ENCODE results near the gene MBTPS1. TPM values are rescaled to one million over a fixed set of nuclear protein-coding genes. Genes with fewer than 3 reads are reported as not detected.

Gene MBTPS1
- total RNA-seq, 1 experiment from 2014 or later = 46.9 TPM

DNA sequence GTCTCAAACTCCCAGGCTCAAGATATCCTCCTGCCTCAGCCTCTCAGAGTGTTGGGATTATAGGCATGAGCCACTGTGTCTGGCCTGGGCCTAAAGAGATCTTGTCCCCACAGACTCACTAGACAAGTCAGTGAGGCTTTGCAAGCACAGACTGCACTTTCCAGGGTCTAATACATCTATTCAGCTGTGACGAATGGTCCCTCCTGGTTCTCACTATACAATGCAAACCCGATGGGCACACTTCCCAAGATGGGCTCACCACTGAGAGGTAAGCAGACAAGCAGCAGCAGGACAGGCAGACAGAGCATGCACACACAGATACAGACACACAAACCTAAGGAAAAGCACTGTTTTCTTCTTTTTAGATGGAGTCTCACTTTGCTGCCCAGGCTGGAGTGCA, 8.8 kb downstream of the MBTPS1 start:
- Mint-ChIP-seq H3K4me1 (peaks cover 22% of the 10 kb centered on the region), H3K36me3 (no peaks in the 10 kb centered on the region), H3K4me3 (no peak overlapping the region), H3K27me3 (ENCODE audit: low read depth) (no peaks in the 10 kb centered on the region), H3K9me3 (no peaks in the 10 kb centered on the region), H3K27ac (peak overlapping the region; percentile 20; the same call in 1 of the 2 replicates)
- DNase-seq (ENCODE audit: low spot score) (no peak), ATAC-seq (no peak)
- ChIA-PET CTCF (interaction anchor here (1.0 to 3.6 kb wide), 4 partner anchors 8 to 151 kb away, joined by 3 to 20 read pairs (median 12); partner anchors contain the start of gene MBTPS1), POLR2A (no interaction called here)
- TF ChIP-seq ELF4 (CRISPR knock-in tag; IDR thresholded peaks at IDR 0.05; ENCODE audit: low read depth) (no peak), GABPB1 (CRISPR knock-in tag; IDR thresholded peaks at IDR 0.05) (no peak), NFATC4 (CRISPR knock-in tag; IDR thresholded peaks at IDR 0.05) (no peak), RELA (CRISPR knock-in tag; IDR thresholded peaks at IDR 0.05; ENCODE audit: borderline replicate concordance) (no peak), ETV6 (CRISPR knock-in tag; IDR thresholded peaks at IDR 0.05) (no peak), FOXK1 (CRISPR knock-in tag; IDR thresholded peaks at IDR 0.05) (no peak), SMAD3 (CRISPR knock-in tag; IDR thresholded peaks at IDR 0.05; ENCODE audit: borderline replicate concordance) (no peak)
- TF ChIP-seq, protein P1, sequence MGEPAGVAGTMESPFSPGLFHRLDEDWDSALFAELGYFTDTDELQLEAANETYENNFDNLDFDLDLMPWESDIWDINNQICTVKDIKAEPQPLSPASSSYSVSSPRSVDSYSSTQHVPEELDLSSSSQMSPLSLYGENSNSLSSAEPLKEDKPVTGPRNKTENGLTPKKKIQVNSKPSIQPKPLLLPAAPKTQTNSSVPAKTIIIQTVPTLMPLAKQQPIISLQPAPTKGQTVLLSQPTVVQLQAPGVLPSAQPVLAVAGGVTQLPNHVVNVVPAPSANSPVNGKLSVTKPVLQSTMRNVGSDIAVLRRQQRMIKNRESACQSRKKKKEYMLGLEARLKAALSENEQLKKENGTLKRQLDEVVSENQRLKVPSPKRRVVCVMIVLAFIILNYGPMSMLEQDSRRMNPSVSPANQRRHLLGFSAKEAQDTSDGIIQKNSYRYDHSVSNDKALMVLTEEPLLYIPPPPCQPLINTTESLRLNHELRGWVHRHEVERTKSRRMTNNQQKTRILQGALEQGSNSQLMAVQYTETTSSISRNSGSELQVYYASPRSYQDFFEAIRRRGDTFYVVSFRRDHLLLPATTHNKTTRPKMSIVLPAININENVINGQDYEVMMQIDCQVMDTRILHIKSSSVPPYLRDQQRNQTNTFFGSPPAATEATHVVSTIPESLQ (CRISPR knock-in tag; IDR thresholded peaks at IDR 0.05) = no peak
- TF ChIP-seq, protein P2, sequence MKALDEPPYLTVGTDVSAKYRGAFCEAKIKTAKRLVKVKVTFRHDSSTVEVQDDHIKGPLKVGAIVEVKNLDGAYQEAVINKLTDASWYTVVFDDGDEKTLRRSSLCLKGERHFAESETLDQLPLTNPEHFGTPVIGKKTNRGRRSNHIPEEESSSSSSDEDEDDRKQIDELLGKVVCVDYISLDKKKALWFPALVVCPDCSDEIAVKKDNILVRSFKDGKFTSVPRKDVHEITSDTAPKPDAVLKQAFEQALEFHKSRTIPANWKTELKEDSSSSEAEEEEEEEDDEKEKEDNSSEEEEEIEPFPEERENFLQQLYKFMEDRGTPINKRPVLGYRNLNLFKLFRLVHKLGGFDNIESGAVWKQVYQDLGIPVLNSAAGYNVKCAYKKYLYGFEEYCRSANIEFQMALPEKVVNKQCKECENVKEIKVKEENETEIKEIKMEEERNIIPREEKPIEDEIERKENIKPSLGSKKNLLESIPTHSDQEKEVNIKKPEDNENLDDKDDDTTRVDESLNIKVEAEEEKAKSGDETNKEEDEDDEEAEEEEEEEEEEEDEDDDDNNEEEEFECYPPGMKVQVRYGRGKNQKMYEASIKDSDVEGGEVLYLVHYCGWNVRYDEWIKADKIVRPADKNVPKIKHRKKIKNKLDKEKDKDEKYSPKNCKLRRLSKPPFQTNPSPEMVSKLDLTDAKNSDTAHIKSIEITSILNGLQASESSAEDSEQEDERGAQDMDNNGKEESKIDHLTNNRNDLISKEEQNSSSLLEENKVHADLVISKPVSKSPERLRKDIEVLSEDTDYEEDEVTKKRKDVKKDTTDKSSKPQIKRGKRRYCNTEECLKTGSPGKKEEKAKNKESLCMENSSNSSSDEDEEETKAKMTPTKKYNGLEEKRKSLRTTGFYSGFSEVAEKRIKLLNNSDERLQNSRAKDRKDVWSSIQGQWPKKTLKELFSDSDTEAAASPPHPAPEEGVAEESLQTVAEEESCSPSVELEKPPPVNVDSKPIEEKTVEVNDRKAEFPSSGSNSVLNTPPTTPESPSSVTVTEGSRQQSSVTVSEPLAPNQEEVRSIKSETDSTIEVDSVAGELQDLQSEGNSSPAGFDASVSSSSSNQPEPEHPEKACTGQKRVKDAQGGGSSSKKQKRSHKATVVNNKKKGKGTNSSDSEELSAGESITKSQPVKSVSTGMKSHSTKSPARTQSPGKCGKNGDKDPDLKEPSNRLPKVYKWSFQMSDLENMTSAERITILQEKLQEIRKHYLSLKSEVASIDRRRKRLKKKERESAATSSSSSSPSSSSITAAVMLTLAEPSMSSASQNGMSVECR (CRISPR knock-in tag; IDR thresholded peaks at IDR 0.05; ENCODE audit: borderline replicate concordance) = no peak
- TF ChIP-seq, protein P3, sequence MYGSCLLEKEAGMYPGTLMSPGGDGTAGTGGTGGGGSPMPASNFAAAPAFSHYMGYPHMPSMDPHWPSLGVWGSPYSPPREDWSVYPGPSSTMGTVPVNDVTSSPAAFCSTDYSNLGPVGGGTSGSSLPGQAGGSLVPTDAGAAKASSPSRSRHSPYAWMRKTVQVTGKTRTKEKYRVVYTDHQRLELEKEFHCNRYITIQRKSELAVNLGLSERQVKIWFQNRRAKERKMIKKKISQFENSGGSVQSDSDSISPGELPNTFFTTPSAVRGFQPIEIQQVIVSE (CRISPR knock-in tag; IDR thresholded peaks at IDR 0.05; ENCODE audit: borderline replicate concordance) = no peak
- TF ChIP-seq, protein P4, sequence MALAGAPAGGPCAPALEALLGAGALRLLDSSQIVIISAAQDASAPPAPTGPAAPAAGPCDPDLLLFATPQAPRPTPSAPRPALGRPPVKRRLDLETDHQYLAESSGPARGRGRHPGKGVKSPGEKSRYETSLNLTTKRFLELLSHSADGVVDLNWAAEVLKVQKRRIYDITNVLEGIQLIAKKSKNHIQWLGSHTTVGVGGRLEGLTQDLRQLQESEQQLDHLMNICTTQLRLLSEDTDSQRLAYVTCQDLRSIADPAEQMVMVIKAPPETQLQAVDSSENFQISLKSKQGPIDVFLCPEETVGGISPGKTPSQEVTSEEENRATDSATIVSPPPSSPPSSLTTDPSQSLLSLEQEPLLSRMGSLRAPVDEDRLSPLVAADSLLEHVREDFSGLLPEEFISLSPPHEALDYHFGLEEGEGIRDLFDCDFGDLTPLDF (CRISPR knock-in tag; IDR thresholded peaks at IDR 0.05) = no peak
- TF ChIP-seq, protein P5, sequence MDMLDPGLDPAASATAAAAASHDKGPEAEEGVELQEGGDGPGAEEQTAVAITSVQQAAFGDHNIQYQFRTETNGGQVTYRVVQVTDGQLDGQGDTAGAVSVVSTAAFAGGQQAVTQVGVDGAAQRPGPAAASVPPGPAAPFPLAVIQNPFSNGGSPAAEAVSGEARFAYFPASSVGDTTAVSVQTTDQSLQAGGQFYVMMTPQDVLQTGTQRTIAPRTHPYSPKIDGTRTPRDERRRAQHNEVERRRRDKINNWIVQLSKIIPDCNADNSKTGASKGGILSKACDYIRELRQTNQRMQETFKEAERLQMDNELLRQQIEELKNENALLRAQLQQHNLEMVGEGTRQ (CRISPR knock-in tag; IDR thresholded peaks at IDR 0.05) = no peak

DNA sequence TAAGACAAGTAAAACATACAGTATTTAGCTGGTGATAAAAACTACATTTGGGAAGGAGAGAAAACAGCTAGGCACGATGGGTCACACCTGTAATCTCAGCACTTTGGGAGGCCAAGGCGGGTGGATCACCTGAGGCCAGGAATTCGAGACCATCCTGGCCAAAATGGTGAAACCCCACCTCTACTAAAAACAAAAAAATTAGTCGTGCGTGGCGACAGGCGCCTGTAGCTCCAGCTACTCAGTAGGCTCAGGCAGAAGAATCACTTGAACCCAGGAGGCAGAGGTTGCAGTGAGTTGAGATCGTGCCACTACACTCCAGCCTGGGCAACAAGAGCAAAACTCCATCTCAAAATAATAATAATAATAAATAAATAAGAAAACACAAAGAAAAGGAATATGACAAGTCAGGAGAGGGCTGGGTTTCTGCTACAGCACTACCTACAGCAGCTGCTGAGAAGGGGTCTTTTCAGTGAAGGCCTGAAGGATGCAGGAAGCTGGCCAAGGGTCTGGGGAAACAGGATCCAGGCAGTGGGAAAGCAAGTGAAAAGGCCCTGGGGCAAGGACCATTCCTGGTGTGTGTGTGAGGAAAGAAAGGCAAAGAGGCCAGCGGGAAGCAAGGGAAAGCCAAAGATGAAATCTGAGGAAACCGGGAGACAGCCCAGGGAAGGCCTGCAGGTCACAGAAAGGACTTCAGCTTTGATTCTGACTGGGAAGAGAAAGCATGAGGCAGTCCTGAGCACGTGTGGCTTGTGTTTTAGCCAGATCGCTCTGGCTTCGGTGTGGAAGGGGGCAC, 10.6 kb downstream of the MBTPS1 start:
- H3K27ac Mint-ChIP-seq = peak overlapping the region; percentile 34
- no peaks in the 10 kb centered on the region for H3K27me3 Mint-ChIP-seq (ENCODE audit: low read depth)
- ATAC-seq (no peak), DNase-seq (ENCODE audit: low spot score) (no peak)
- peaks cover 29% of the 10 kb centered on the region for H3K4me1 Mint-ChIP-seq
- H3K4me3 Mint-ChIP-seq = no peak overlapping the region
- ChIA-PET POLR2A (no interaction called here), CTCF (interaction anchor here (0.5 to 3.6 kb wide), 6 partner anchors 10 to 81 kb away, joined by 3 to 20 read pairs (median 4); partner anchors contain the start of genes MBTPS1 and TAF1C)
- no peaks in the 10 kb centered on the region for H3K9me3 Mint-ChIP-seq
- no peaks in the 10 kb centered on the region for H3K36me3 Mint-ChIP-seq
- TF ChIP-seq, protein P5 (CRISPR knock-in tag; IDR thresholded peaks at IDR 0.05) = no peak
- TF ChIP-seq ZBTB21 (CRISPR knock-in tag; IDR thresholded peaks at IDR 0.05; ENCODE audit: borderline replicate concordance) = no peak
- TF ChIP-seq ESRRA (CRISPR knock-in tag; IDR thresholded peaks at IDR 0.05; ENCODE audit: borderline replicate concordance) = no peak
- TF ChIP-seq, protein P6, sequence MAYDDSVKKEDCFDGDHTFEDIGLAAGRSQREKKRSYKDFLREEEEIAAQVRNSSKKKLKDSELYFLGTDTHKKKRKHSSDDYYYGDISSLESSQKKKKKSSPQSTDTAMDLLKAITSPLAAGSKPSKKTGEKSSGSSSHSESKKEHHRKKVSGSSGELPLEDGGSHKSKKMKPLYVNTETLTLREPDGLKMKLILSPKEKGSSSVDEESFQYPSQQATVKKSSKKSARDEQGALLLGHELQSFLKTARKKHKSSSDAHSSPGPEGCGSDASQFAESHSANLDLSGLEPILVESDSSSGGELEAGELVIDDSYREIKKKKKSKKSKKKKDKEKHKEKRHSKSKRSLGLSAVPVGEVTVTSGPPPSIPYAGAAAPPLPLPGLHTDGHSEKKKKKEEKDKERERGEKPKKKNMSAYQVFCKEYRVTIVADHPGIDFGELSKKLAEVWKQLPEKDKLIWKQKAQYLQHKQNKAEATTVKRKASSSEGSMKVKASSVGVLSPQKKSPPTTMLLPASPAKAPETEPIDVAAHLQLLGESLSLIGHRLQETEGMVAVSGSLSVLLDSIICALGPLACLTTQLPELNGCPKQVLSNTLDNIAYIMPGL (CRISPR knock-in tag; IDR thresholded peaks at IDR 0.05) = no peak
- no peak for TF ChIP-seq CREB1 (CRISPR knock-in tag; IDR thresholded peaks at IDR 0.05)
- no peak for TF ChIP-seq MXD4 (CRISPR knock-in tag; IDR thresholded peaks at IDR 0.05; ENCODE audit: borderline replicate concordance)
- TF ChIP-seq, protein P7, sequence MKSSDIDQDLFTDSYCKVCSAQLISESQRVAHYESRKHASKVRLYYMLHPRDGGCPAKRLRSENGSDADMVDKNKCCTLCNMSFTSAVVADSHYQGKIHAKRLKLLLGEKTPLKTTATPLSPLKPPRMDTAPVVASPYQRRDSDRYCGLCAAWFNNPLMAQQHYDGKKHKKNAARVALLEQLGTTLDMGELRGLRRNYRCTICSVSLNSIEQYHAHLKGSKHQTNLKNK (CRISPR knock-in tag; IDR thresholded peaks at IDR 0.05) = no peak
- no peak for TF ChIP-seq FOXK1 (CRISPR knock-in tag; IDR thresholded peaks at IDR 0.05)
- TF ChIP-seq, protein P8, sequence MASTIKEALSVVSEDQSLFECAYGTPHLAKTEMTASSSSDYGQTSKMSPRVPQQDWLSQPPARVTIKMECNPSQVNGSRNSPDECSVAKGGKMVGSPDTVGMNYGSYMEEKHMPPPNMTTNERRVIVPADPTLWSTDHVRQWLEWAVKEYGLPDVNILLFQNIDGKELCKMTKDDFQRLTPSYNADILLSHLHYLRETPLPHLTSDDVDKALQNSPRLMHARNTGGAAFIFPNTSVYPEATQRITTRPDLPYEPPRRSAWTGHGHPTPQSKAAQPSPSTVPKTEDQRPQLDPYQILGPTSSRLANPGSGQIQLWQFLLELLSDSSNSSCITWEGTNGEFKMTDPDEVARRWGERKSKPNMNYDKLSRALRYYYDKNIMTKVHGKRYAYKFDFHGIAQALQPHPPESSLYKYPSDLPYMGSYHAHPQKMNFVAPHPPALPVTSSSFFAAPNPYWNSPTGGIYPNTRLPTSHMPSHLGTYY (CRISPR knock-in tag; IDR thresholded peaks at IDR 0.05) = no peak
